Measurements from ENCODE around the gene SLC9A9.

GRCh38 chr3:143291836-143292447, 556.3 kb downstream of the SLC9A9 start:
- no peak for TF ChIP-seq POLR2A (IDR thresholded peaks at IDR 0.05; ENCODE audit: extremely low read depth, insufficient read length)
- TF ChIP-seq CTCF (IDR thresholded peaks at IDR 0.05; ENCODE audit: low read depth, low read length) = no peak

Measured in NB4 (cell line).